ENCODE data around the gene CDCA8.

DNA sequence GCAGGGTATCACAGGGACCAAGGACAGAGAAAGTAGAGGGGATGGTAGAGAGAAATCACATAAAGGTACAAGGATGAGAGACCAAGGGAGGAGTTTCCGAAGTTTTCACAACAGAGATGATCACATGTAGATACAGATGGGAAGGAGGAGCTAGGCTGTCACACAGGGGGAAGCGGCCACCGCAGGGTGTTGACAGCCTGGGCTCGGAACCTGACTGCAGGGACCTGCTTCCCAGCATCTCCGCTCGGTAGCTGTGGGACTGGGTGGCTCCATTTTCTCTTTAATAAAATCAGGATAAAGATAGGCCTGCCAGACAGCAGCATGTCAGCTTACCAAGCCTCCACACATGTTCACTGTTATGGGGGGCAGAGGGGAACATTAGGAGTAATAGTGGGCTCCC, 32.3 kb downstream of the CDCA8 start:
- TF ChIP-seq, protein P1, sequence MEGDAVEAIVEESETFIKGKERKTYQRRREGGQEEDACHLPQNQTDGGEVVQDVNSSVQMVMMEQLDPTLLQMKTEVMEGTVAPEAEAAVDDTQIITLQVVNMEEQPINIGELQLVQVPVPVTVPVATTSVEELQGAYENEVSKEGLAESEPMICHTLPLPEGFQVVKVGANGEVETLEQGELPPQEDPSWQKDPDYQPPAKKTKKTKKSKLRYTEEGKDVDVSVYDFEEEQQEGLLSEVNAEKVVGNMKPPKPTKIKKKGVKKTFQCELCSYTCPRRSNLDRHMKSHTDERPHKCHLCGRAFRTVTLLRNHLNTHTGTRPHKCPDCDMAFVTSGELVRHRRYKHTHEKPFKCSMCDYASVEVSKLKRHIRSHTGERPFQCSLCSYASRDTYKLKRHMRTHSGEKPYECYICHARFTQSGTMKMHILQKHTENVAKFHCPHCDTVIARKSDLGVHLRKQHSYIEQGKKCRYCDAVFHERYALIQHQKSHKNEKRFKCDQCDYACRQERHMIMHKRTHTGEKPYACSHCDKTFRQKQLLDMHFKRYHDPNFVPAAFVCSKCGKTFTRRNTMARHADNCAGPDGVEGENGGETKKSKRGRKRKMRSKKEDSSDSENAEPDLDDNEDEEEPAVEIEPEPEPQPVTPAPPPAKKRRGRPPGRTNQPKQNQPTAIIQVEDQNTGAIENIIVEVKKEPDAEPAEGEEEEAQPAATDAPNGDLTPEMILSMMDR (IDR thresholded peaks at IDR 0.05), result no peak
- no peak for TF ChIP-seq POLR2A (IDR thresholded peaks at IDR 0.05)
